OCI-M1 (cell line): ENCODE measurements around the gene BMPR1B.

ENCODE experiments used
- DNase-seq: peaks from one replicate; lab custom pipeline; 2025; lab: John Stamatoyannopoulos, UW

BMPR1B gene

GRCh38 chr4:94960708-94961107, 203.0 kb downstream of the BMPR1B start:
- DNase-seq: no peak

- no peak for DNase-seq
Measured at GRCh38 chr4:94961420-94961819, 203.7 kb downstream of the BMPR1B start.

- DNase-seq: no peak
Measured at GRCh38 chr4:94962484-94962883, 204.7 kb downstream of the BMPR1B start.

GRCh38 chr4:94965852-94966251, 208.1 kb downstream of the BMPR1B start:
- no peak for DNase-seq

- DNase-seq: no peak
Measured at GRCh38 chr4:94968493-94968892, 210.7 kb downstream of the BMPR1B start.

- DNase-seq: no peak
Measured at GRCh38 chr4:94970650-94971049, 212.9 kb downstream of the BMPR1B start.

GRCh38 chr4:94974773-94975172, 217.0 kb downstream of the BMPR1B start:
- DNase-seq: no peak

GRCh38 chr4:94976371-94977011, 218.7 kb downstream of the BMPR1B start:
- no peak for DNase-seq

GRCh38 chr4:94978904-94979303, 221.1 kb downstream of the BMPR1B start:
- DNase-seq: no peak

- DNase-seq: no peak
Measured at GRCh38 chr4:94979621-94980020, 221.9 kb downstream of the BMPR1B start.

GRCh38 chr4:94995684-94996394, 238.1 kb downstream of the BMPR1B start:
- DNase-seq: peak; percentile 26

- no peak for DNase-seq
Measured at GRCh38 chr4:95000076-95000648, 242.4 kb downstream of the BMPR1B start.

- no peak for DNase-seq
Measured at GRCh38 chr4:95004912-95005311, 247.2 kb downstream of the BMPR1B start.

GRCh38 chr4:95007998-95008397, 250.2 kb downstream of the BMPR1B start:
- no peak for DNase-seq

- no peak for DNase-seq
Measured at GRCh38 chr4:95013236-95013635, 255.5 kb downstream of the BMPR1B start.

- no peak for DNase-seq
Measured at GRCh38 chr4:95014068-95014467, 256.3 kb downstream of the BMPR1B start.

- DNase-seq: no peak
Measured at GRCh38 chr4:95017305-95018064, 259.7 kb downstream of the BMPR1B start.

- DNase-seq: no peak
Measured at GRCh38 chr4:95018785-95019184, 261.0 kb downstream of the BMPR1B start.

GRCh38 chr4:95020521-95020920, 262.8 kb downstream of the BMPR1B start:
- no peak for DNase-seq

- no peak for DNase-seq
Measured at GRCh38 chr4:95021099-95021498, 263.3 kb downstream of the BMPR1B start.

- no peak for DNase-seq
Measured at GRCh38 chr4:95023110-95023509, 265.4 kb downstream of the BMPR1B start.

GRCh38 chr4:95027905-95028618, 270.3 kb downstream of the BMPR1B start:
- no peak for DNase-seq
